ENCODE measurements around the gene ARL6IP4. TPM values are rescaled to one million over a fixed set of nuclear protein-coding genes. Genes with fewer than 3 reads are reported as not detected.
A peak's percentile ranks its signal among the peaks of the same experiment; 100 is the strongest.

The ARL6IP4 gene
- total RNA-seq, 1 experiment from 2014 or later: 132 TPM

GRCh38 chr12:122982477-122982815 is 2.0 kb downstream of the ARL6IP4 start:
- Histone ChIP-seq H2AFZ (ENCODE audit: low read length) (no peak overlapping the region), H3K4ac (ENCODE audit: low read depth, low read length) (no peak overlapping the region), H3K9me3 (ENCODE audit: control insufficient read depth, low read depth, low read length) (no peaks in the 10 kb centered on the region), H2BK15ac (ENCODE audit: low read depth, low read length) (no peak overlapping the region), H4K91ac (ENCODE audit: insufficient read length, low read depth, low read length) (no peak overlapping the region), H2AK5ac (ENCODE audit: insufficient read length, low read length) (no peak overlapping the region), H3K14ac (ENCODE audit: insufficient read depth, low read length) (no peak overlapping the region), H3K56ac (ENCODE audit: insufficient read length, low read depth, low read length) (no peak overlapping the region), H2BK20ac (ENCODE audit: low read depth, low read length, poor library complexity, severe bottlenecking) (no peak overlapping the region), H3K23ac (ENCODE audit: insufficient read length, low read depth, low read length) (no peak overlapping the region), H4K8ac (replicated peaks; ENCODE audit: insufficient read length, low read depth, low read length) (no peak overlapping the region), H3K27me3 (ENCODE audit: insufficient read depth, low read length) (no peaks in the 10 kb centered on the region), H3K4me1 (ENCODE audit: insufficient read depth, low read length) (peaks cover 8% of the 10 kb centered on the region; the same call in 1 of the 2 replicates), H2BK5ac (ENCODE audit: insufficient read length, low read length) (no peak overlapping the region), H3K27ac (ENCODE audit: insufficient read length, low read depth, low read length) (no peak overlapping the region), H3K79me2 (ENCODE audit: insufficient read depth, low read length) (no peaks in the 10 kb centered on the region), H2BK12ac (ENCODE audit: insufficient read length, low read depth, low read length) (no peak overlapping the region), H3K4me2 (ENCODE audit: insufficient read depth, insufficient read length, low read length) (no peak overlapping the region), H4K20me1 (ENCODE audit: control insufficient read depth, insufficient read depth, insufficient read length) (no peaks in the 10 kb centered on the region), H3K18ac (ENCODE audit: insufficient read length, low read depth, low read length) (no peak overlapping the region), H4K5ac (ENCODE audit: insufficient read length, low read depth, low read length) (no peak overlapping the region), H3K9ac (ENCODE audit: extremely low read depth, insufficient read length, low read length) (no peak overlapping the region), H2BK120ac (ENCODE audit: low read depth, low read length, poor library complexity, severe bottlenecking) (no peak overlapping the region), H3K79me1 (ENCODE audit: insufficient read depth, low read depth, low read length, poor library complexity, severe bottlenecking) (no peaks in the 10 kb centered on the region), H3T11ph (ENCODE audit: low read length) (no peak overlapping the region), H3K23me2 (ENCODE audit: insufficient read length, low read depth, low read length, poor library complexity, severe bottlenecking) (peaks cover 12% of the 10 kb centered on the region)
- H3K27ac Mint-ChIP-seq: no peak overlapping the region
- peaks cover 11 to 32% of the 10 kb centered on the region in 2 experiments for H3K4me1 Mint-ChIP-seq
- peak overlapping the region; percentile 88 to 93 for H3K4me3 Mint-ChIP-seq
- WGBS (ENCODE audit: extremely low coverage, insufficient read length, low lambda C conversion rate): no CpG with 5 or more reads among the region's 11 CpGs
- H3K9me3 Mint-ChIP-seq: no peaks in the 10 kb centered on the region
- DNase-seq: no peak
- H3K27me3 Mint-ChIP-seq (ENCODE audit: low read depth): no peaks in the 10 kb centered on the region
- no peak for TF ChIP-seq CTCF (conservative IDR thresholded peaks at IDR 0.05)
- H3K36me3 Mint-ChIP-seq (ENCODE audit: insufficient read depth in 1 of 3, low read depth in 3 of 3): peaks cover 0 to 15% (median 8%) of the 10 kb centered on the region in 3 experiments; a peak in 3 of 7 replicates
